Measurements from ENCODE around the gene ANO5.

- TF ChIP-seq CTCF (conservative IDR thresholded peaks at IDR 0.05 in 1 of 2, IDR thresholded peaks at IDR 0.05 in 1 of 2; ENCODE audit: low read depth in 1 of 2, low read length in 2 of 2) (no peak), EZH2 (IDR thresholded peaks at IDR 0.05; ENCODE audit: low read length, missing control alignments) (no peak)
These were observed 54.1 kb downstream of the ANO5 start for GRCh38 chr11:22246992-22247391.

Measured in fibroblast of lung (primary cell).